Smooth muscle cell of bladder (primary cell): ENCODE results near the gene CDKN2AIPNL. TPM values are rescaled to one million over a fixed set of nuclear protein-coding genes. Genes with fewer than 3 reads are reported as not detected.

Experiments used
- total RNA-seq: library from RNA; depleted of rRNA; stranded (reverse); fragments of >200 nt; gene quantifications from 2 replicates; pipeline ENCODE4 v1.2.3, GENCODE V29; 2014

Gene CDKN2AIPNL, protein sequence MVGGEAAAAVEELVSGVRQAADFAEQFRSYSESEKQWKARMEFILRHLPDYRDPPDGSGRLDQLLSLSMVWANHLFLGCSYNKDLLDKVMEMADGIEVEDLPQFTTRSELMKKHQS
- total RNA-seq: 23.8 and 29.9 TPM in 2 replicates

DNA sequence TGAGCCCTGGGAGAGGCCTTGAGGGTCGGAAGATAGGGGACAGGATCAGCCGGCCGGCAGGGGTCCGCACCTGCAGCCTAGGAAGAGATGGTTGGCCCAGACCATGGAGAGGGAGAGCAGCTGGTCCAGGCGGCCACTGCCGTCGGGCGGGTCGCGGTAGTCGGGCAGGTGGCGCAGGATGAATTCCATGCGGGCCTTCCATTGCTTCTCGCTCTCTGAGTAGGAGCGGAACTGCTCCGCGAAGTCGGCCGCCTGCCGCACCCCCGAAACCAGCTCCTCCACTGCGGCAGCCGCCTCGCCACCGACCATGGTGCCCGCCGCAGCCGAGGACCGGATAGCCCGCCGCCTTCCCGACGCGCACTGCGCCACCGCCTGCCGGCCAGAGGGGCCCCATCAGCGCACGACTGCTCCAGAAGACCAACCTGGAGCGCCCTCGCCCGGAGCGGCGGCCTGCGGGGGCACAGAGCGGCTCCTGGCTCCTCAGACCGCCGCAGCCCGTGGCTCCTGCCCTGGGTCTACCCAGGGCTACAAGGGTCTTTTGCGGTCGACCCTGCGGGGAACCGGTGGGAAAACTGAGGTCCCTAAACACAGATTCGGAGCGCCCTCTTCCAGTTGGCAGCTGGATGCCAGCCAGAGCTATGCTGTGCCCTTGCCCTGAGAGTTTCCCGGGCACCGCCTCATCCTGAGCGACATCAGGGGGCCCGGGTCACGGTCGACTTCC, at the start of gene CDKN2AIPNL:
TSS of gene CDKN2AIPNL (minus strand) at position 336 of the 721 bp plus-strand sequence. CDS start at position 309, 27 bp downstream.

DNA sequence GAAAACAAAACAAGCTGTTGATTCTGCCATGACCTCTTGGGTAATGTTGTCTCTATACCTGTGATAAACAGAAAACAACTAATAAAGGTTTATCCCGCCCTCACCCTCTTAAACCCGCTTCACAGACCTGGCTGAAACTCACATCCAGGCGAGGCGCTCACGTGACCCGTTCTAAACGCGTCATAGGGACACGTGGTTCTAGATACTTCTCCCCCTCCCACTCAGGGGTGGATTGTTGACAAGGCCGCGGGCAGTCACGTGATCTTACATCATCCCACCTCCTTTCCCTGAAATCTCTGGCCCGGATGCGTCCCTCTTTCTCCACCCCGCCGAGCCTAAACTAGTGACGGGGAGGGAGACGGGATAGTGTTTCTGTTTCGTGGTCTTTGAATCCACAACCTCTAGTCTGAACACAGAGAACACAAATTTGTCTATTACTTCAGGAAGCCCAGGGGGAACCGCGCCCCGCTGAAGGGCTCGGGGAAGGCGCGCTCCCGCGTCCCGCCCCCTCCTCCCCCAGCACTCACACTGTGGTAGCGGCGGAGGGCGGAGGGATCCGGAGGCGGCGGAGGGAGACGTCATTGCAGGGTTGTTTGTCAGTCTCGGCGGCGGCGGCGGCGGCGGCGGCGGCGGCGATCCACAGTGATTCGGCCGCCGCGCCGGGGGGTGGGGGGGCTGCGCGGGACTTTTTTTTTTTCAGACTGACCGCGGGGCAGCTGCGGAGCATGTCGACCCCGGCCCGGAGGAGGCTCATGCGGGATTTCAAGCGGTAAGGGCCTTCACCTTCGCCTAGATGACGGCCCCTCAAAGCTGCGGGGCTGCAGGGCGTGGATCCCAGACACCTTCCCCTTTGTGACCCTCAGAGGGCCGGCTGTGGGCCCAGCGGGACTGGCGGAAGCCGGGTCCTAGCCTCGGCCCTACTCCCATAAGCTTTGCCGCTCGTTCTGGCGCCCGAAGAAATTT, 40.5 kb downstream of the CDKN2AIPNL start, which contains the start of gene UBE2B:
TSS of gene UBE2B (plus strand) at position 699 of the 963 bp plus-strand sequence. CDS start at position 726, 27 bp downstream.

Other genes with a start within 250 kb of the CDKN2AIPNL start
- gene SKP1, start 234.9 kb downstream of the CDKN2AIPNL start, total RNA-seq: 233 and 320 TPM in 2 replicates
- gene PPP2CA, start 185.8 kb downstream of the CDKN2AIPNL start, total RNA-seq: 43.4 and 55.8 TPM in 2 replicates
- 1.7 and 2.1 TPM in 2 replicates for gene CDKL3, start 44.7 kb downstream of the CDKN2AIPNL start, total RNA-seq
- 19.1 and 21.6 TPM in 2 replicates for gene UBE2B, start 40.3 kb downstream of the CDKN2AIPNL start, total RNA-seq
- gene JADE2, start 113.8 kb upstream of the CDKN2AIPNL start, total RNA-seq: 18.6 and 19.7 TPM in 2 replicates
- 77.4 and 108 TPM in 2 replicates for gene SAR1B, start 220.9 kb upstream of the CDKN2AIPNL start, total RNA-seq
- 16.9 and 21.0 TPM in 2 replicates for gene SEC24A, start 236.9 kb upstream of the CDKN2AIPNL start, total RNA-seq